Measurements from ENCODE around the gene RPL7A.

- TF ChIP-seq CTCF (IDR thresholded peaks at IDR 0.05; ENCODE audit: extremely low read depth in 1 of 2, insufficient read depth in 1 of 2, low read depth in 1 of 2, low read length in 2 of 2) (no peak), MAX (IDR thresholded peaks at IDR 0.05; ENCODE audit: insufficient read depth, insufficient read length) (no peak), EZH2 (IDR thresholded peaks at IDR 0.05; ENCODE audit: borderline replicate concordance, low read depth, low read length, severe bottlenecking) (no peak), JUN (IDR thresholded peaks at IDR 0.05; ENCODE audit: borderline replicate concordance, insufficient read depth, insufficient read length, low read depth) (no peak), POLR2A (IDR thresholded peaks at IDR 0.05; ENCODE audit: low read depth, low read length) (no peak), POLR2AphosphoS5 (IDR thresholded peaks at IDR 0.05; ENCODE audit: insufficient read depth, low read depth, low read length) (no peak), FOS (IDR thresholded peaks at IDR 0.05; ENCODE audit: borderline replicate concordance, insufficient read depth, low read length) (no peak), GATA2 (IDR thresholded peaks at IDR 0.05; ENCODE audit: insufficient read depth, insufficient read length, low read depth, low read length) (no peak)
Measured at GRCh38 chr9:133377721-133378216, 29.8 kb downstream of the RPL7A start.
